Activated T-helper 2 cell treated with anti-CD3 and anti-CD28 coated beads, Interferon-gamma antibody, Interleukin-2, Interleukin-4, amounts not matched to agents 10 μg/mL and 5 μg/mL and 100 μg/mL, durations not matched to agents 14 hours and 24 hours and 36 hours (primary cell): ENCODE results near the gene ECE2. TPM values are rescaled to one million over a fixed set of nuclear protein-coding genes. Genes with fewer than 3 reads are reported as not detected.
A peak's percentile ranks its signal among the peaks of the same experiment; 100 is the strongest.

Experiments
- DNase-seq: peaks from one replicate; pipeline ENCODE4 v3.0.0; 2021; ENCODE audit warnings: low spot score
- H3K27ac Mint-ChIP-seq: one replicate; pipeline ENCODE4 v1.8.0; 2021; ENCODE audit warnings: mixed read lengths
- H3K27me3 Mint-ChIP-seq: one replicate; pipeline ENCODE4 v1.8.0; 2021; ENCODE audit warnings: low read depth, mixed read lengths
- H3K36me3 Mint-ChIP-seq: one replicate; pipeline ENCODE4 v1.8.0; 2021; ENCODE audit warnings: low read depth, mixed read lengths
- H3K4me1 Mint-ChIP-seq: one replicate; pipeline ENCODE4 v1.8.0; 2021; ENCODE audit warnings: low read depth, mixed read lengths
- H3K4me3 Mint-ChIP-seq: one replicate; pipeline ENCODE4 v1.8.0; 2021; ENCODE audit warnings: low read depth, mild to moderate bottlenecking, moderate library complexity, mixed read lengths
- H3K9me3 Mint-ChIP-seq: one replicate; pipeline ENCODE4 v1.8.0; 2021; ENCODE audit warnings: mixed read lengths
- intact Hi-C: fragments of 100-400 bp; cut with micrococcal nuclease; formaldehyde crosslinking; loops from one replicate; pipeline ENCODE4 v1.15.1; 2023
- total RNA-seq: library from RNA; stranded (reverse); gene quantifications from 2 replicates; pipeline ENCODE4 v1.2.3, GENCODE V29; 2022

ECE2 gene
- total RNA-seq, 1 donor from 2014 or later, result not detected

GRCh38 chr3:184248454-184249411 is 27.1 kb upstream of the ECE2 start, which contains the start of gene ALG3:
ALG3 (minus strand) TSS chr3:184248962; CDS start chr3:184248940, 22 bp downstream.
- intact Hi-C loops, result loop anchor here (1.0 to 2.0 kb wide), 8 partner anchors 51 to 364 kb away; partner anchors contain the start of genes ABCC5, ABCF3, AP2M1 and EIF2B5
- H3K27me3 Mint-ChIP-seq, result no peaks in the 10 kb centered on the region
- peaks cover 22% of the 10 kb centered on the region for H3K36me3 Mint-ChIP-seq

GRCh38 chr3:184249412-184250166 is 26.2 kb upstream of the ECE2 start, which contains the start of gene EEF1AKMT4:
EEF1AKMT4 (plus strand) TSS chr3:184249672; CDS start chr3:184249695, 23 bp downstream.
- DNase-seq, result peak; percentile 96
- Mint-ChIP-seq H3K4me1 (peaks cover 7% of the 10 kb centered on the region), H3K27me3 (no peaks in the 10 kb centered on the region), H3K27ac (peak within 1 kb of the TSS; percentile 99), H3K9me3 (no peaks in the 10 kb centered on the region), H3K36me3 (peaks cover 16% of the 10 kb centered on the region), H3K4me3 (peak within 1 kb of the TSS; percentile 95)
- intact Hi-C loops, result loop anchor here (1.0 to 2.0 kb wide), 10 partner anchors 12 to 365 kb away; partner anchors contain the start of genes ABCC5, ABCF3, AP2M1 and CAMK2N2

More at GRCh38 chr3:184248454-184249411, 27.1 kb upstream of the ECE2 start, which contains the start of gene ALG3:
- no peaks in the 10 kb centered on the region for H3K9me3 Mint-ChIP-seq
- H3K27ac Mint-ChIP-seq, result peak within 1 kb of the TSS; percentile 99
- peak; percentile 83 for DNase-seq
- H3K4me1 Mint-ChIP-seq, result peaks cover 7% of the 10 kb centered on the region
- H3K4me3 Mint-ChIP-seq, result peak within 1 kb of the TSS; percentile 95

- peak overlapping the region; percentile 95 for H3K4me3 Mint-ChIP-seq
- peaks cover 9% of the 10 kb centered on the region for H3K36me3 Mint-ChIP-seq
- H3K9me3 Mint-ChIP-seq, result no peaks in the 10 kb centered on the region
- H3K27me3 Mint-ChIP-seq, result no peaks in the 10 kb centered on the region
- peaks cover 7% of the 10 kb centered on the region for H3K4me1 Mint-ChIP-seq
- intact Hi-C loops, result loop anchor here (1.0 kb wide), 2 partner anchors 11 to 23 kb away; partner anchors contain the start of gene CAMK2N2
- peak; percentile 85 for DNase-seq
- H3K27ac Mint-ChIP-seq, result peak overlapping the region; percentile 99
Observed at GRCh38 chr3:184250167-184250828, 25.5 kb upstream of the ECE2 start.

DNA sequence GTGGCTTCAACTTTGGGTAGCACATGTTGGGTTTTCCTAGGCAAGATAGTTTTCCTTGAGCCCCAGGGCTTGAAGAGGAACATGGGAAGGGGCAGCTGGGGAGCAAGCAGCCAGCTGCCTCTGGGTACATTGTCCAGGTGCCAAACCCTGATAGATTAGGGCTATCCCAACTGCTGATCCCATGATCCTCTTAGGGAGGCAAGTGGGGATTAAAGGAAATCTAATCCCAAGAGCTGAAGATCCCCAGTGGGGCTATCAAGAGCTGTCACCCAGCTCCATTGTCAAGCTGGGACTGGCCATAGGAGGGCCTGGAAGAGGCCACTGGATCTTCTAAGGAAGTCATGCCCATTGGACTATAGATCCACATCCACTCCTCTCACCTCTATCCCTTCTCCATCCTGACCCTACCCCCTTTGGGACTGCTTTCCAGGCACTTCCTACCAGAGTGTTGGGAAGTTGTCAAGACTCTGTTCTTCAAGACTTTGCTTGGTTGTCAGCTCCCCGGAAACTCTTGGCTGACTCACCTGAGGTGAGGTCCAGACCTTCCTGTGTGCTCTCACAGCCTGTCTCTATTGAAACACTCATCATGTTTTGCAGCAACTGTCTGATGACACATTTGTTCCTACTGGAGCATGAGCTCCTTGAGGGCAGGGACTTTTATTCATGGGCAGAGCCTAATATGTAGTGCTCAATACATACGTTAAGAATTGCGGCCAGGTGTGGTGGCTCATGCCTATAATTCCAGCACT is 20.4 kb upstream of the ECE2 start:
- peaks cover 9% of the 10 kb centered on the region for H3K36me3 Mint-ChIP-seq
- peaks cover 5% of the 10 kb centered on the region for H3K4me1 Mint-ChIP-seq
- no peak for DNase-seq
- intact Hi-C loops, result no loop called here
- H3K4me3 Mint-ChIP-seq, result no peak overlapping the region
- H3K27ac Mint-ChIP-seq, result no peak overlapping the region
- H3K27me3 Mint-ChIP-seq, result peaks cover 16% of the 10 kb centered on the region
- no peaks in the 10 kb centered on the region for H3K9me3 Mint-ChIP-seq

- Mint-ChIP-seq H3K9me3 (no peaks in the 10 kb centered on the region), H3K4me3 (no peak overlapping the region)
- DNase-seq, result no peak
Observed at GRCh38 chr3:184257083-184257915, 18.5 kb upstream of the ECE2 start.

GRCh38 chr3:184258926-184259325 is 16.9 kb upstream of the ECE2 start:
- H3K4me3 Mint-ChIP-seq, result no peak overlapping the region
- no peak for DNase-seq
- no peaks in the 10 kb centered on the region for H3K9me3 Mint-ChIP-seq
- intact Hi-C loops, result no loop called here
- H3K27me3 Mint-ChIP-seq, result peaks cover 33% of the 10 kb centered on the region
- H3K4me1 Mint-ChIP-seq, result peaks cover 17% of the 10 kb centered on the region
- no peak overlapping the region for H3K27ac Mint-ChIP-seq
- peaks cover 9% of the 10 kb centered on the region for H3K36me3 Mint-ChIP-seq

More at GRCh38 chr3:184257083-184257915, 18.5 kb upstream of the ECE2 start:
- Mint-ChIP-seq H3K36me3 (peaks cover 9% of the 10 kb centered on the region), H3K27ac (no peak overlapping the region), H3K27me3 (peaks cover 25% of the 10 kb centered on the region), H3K4me1 (peaks cover 13% of the 10 kb centered on the region)
- intact Hi-C loops, result no loop called here

DNA sequence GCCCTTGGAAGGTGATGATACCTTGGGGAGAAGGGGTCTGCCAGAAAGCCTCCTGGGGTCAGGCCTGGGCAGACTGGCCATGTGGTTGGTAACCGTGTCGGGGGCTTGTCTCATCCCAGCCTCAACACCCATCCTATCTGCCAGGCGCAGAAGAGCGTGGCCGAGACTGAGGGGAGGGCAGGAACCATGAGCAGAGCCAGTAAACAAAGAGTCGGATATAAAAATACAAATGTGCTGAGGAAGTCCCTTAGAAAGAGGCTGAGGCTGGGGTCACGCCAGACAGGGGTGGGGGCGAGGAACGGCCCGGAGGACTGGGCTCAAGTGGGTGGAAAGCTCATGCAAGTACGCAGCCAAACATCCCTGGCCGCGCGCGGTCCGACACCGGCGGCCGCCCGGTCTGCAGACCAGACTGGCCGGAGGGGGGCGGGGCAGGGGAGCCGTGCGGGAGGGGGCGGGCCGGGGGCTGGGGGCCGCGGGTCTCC is 16.4 kb upstream of the ECE2 start:
- peaks cover 17% of the 10 kb centered on the region for H3K4me1 Mint-ChIP-seq
- DNase-seq, result no peak
- H3K27ac Mint-ChIP-seq, result no peak overlapping the region
- H3K9me3 Mint-ChIP-seq, result no peaks in the 10 kb centered on the region
- H3K27me3 Mint-ChIP-seq, result peaks cover 33% of the 10 kb centered on the region
- H3K36me3 Mint-ChIP-seq, result peaks cover 9% of the 10 kb centered on the region
- intact Hi-C loops, result no loop called here
- H3K4me3 Mint-ChIP-seq, result peak overlapping the region; percentile 1

DNA sequence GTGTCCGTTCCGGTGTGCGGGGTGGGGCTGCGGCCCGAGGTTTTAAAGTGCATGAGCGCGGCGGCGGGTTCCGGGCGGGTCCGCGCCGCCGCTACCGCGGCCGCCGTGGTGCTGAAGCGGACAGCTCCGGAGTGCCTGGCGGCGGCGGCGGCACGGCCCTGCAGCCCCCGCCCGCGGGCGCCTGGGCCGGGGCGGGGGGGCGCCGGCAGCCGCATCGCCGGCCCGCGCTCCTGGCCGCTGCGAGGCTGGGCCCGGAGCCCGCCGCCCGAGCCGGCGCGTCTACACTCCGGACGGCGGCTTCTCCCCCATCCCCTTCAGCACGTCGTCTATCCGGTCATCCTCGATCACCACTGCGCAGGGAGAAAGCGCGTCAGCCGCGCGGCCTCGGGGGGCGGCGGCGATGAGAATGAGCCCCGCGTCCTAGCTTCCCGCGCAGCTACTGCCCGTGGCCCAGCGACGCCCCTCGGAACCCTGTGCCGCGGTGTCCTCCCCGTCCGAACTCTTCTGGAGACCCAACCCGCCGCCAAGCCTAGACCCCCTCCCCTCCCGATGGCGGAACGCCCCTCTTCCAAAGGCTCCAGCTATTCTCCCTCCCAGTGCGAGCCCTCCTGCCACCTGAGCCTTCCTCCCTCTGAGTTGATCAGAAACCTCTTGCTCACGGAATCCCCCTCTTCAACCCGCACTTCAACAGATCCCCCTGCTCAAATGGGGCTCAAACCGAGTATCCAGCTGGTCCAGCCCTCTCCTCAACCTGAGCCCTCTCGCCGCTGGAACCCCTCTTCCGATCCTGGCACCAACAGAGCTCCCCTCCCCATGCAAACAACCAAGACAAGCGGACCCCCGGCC is 15.7 kb upstream of the ECE2 start:
- H3K27me3 Mint-ChIP-seq, result peaks cover 38% of the 10 kb centered on the region
- peak; percentile 23 for DNase-seq
- intact Hi-C loops, result no loop called here
- peak overlapping the region; percentile 72 for H3K4me3 Mint-ChIP-seq
- peaks cover 17% of the 10 kb centered on the region for H3K4me1 Mint-ChIP-seq
- H3K36me3 Mint-ChIP-seq, result peaks cover 9% of the 10 kb centered on the region
- H3K27ac Mint-ChIP-seq, result no peak overlapping the region
- H3K9me3 Mint-ChIP-seq, result no peaks in the 10 kb centered on the region

GRCh38 chr3:184260724-184261269 is 15.0 kb upstream of the ECE2 start:
- Mint-ChIP-seq H3K36me3 (peaks cover 9% of the 10 kb centered on the region), H3K27me3 (peaks cover 42% of the 10 kb centered on the region), H3K4me3 (peak overlapping the region; percentile 72), H3K9me3 (no peaks in the 10 kb centered on the region), H3K27ac (no peak overlapping the region), H3K4me1 (peaks cover 14% of the 10 kb centered on the region)
- intact Hi-C loops, result loop anchor here (1.0 kb wide), 1 partner anchor 10 kb away; no protein-coding TSS in a partner anchor
- DNase-seq, result no peak

GRCh38 chr3:184261270-184261853 is 14.5 kb upstream of the ECE2 start, which contains the start of gene CAMK2N2:
CAMK2N2 (minus strand) TSS chr3:184261553; CDS start chr3:184261285, 268 bp downstream.
- peak; percentile 42 for DNase-seq
- Mint-ChIP-seq H3K27me3 (peaks cover 42% of the 10 kb centered on the region), H3K4me3 (peak within 1 kb of the TSS; percentile 89), H3K9me3 (no peaks in the 10 kb centered on the region), H3K4me1 (peaks cover 14% of the 10 kb centered on the region), H3K36me3 (peaks cover 9% of the 10 kb centered on the region), H3K27ac (peak within 1 kb of the TSS; percentile 6)
- intact Hi-C loops, result loop anchor here (1.0 kb wide), 1 partner anchor 11 kb away; no protein-coding TSS in a partner anchor
